ENCODE results near the gene PLXNA2.

The PLXNA2 gene

DNA sequence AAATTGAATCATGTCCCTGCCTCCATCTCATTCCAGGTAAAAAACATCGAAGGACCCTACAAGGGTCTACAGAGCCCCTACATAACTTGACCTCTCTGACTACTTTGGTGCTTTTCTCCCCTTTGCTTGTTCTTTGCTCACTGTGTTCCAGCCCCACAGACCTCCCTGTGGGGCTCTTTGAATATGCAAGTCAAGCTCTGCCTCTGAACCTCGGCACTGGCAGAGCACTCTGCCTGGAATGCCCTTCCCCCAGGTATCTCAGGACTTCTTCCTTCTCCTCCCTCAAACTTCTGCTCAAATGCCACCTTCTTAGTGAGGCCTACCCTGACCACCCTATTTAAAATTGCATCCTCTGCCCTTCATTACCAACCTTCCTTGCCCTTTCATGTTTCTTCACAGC, 245.5 kb downstream of the PLXNA2 start:
- DNase-seq (ENCODE audit: low read depth): no peak

- no peak for DNase-seq (ENCODE audit: low read depth)
Observed at GRCh38 chr1:207997486-207998268, 246.5 kb downstream of the PLXNA2 start.

DNA sequence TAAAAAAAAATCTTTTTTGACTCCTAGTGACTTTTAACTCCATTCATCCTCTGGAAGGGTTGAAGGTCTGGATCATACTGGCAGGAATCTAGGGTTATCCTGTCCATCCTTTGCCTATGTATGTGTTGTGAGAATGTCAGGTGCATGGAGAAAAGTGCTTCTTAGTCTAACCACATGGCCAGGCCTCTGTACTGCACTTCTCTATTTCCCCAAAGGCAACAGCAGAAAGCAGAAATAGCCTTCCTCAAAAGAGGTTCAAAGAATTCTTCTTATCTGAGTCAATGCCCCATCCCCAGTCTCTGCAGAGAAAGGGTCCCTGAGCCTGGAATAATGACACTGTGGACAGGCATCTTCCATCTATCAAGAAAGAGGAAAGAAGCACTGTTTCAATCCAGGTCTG, 247.5 kb downstream of the PLXNA2 start:
- DNase-seq (ENCODE audit: low read depth): no peak

- no peak for DNase-seq (ENCODE audit: low read depth)
Observed at GRCh38 chr1:207995576-207995975, 248.6 kb downstream of the PLXNA2 start.

DNA sequence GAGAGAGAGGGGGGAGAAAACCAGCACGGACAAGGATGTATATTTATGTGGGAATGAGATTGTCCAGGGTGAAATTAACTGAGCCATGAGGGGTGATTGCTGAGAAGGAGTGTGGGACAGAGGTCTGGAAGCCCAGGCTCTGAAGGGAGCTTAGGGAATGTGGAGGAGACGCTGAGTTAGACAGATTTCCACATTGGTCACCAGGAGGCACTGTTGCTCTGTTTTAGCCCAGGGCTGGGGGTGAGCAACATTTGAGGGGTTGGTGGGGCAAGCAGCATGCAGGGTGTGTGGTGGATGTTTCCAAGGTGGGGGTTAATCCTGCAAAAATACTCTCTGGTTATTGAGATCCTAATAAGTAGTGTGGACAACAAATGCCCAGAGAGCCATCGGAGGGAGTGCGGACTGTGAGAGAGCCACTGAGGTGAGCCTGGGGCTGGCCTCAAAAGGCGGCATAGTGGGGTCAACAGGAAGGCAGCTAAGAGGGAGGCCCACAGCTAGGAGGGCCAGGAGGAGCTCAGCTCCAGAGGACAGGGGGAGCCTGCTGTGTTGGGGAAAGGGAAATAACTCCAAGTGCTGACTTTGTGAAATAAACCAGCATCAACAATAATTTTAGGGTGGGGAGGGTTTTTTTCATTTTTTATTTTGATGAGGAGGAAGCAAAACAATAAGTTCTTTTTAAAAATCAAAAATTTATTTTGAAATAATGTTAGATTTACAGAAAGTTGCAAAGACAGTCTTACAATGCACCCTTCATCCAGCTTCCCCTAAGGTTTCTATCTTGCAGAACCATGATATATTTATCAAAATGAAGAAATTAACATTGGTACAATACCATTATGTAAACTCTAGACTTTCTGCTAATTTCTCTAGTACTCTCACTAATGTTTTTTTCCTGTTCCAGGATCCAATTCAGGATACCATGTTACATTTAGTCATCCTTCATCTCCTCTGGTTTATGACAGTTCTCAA, 250.4 kb downstream of the PLXNA2 start:
- DNase-seq (ENCODE audit: low read depth): no peak

DNA sequence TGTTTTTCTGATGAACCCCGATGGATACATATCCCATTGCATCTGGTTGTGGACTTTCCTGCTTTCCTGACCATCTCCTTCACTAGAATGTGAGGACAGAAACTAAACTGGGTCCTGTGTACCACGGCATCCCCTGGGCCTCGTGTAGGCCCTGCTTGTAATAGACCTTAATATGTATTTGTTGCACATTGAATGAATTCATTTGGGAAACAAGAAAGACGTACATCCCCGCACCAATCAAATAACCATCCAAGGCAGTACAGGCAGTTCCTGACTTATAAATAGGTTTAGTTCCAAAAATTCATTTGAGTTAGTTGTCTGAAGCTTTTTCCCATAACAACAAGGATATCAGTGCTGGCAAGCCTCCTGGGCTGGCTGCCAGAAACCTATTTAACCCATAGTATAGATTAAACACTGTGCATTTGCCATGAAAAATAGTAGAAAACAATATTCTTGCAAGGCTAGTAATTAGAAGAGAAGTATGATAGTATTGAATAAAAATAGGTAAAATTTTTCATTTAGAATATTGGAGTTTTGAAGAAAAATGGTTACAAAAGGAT, 251.4 kb downstream of the PLXNA2 start:
- DNase-seq (ENCODE audit: low read depth): no peak

- no peak for DNase-seq (ENCODE audit: low read depth)
Observed at GRCh38 chr1:207991583-207992026, 252.6 kb downstream of the PLXNA2 start.

DNA sequence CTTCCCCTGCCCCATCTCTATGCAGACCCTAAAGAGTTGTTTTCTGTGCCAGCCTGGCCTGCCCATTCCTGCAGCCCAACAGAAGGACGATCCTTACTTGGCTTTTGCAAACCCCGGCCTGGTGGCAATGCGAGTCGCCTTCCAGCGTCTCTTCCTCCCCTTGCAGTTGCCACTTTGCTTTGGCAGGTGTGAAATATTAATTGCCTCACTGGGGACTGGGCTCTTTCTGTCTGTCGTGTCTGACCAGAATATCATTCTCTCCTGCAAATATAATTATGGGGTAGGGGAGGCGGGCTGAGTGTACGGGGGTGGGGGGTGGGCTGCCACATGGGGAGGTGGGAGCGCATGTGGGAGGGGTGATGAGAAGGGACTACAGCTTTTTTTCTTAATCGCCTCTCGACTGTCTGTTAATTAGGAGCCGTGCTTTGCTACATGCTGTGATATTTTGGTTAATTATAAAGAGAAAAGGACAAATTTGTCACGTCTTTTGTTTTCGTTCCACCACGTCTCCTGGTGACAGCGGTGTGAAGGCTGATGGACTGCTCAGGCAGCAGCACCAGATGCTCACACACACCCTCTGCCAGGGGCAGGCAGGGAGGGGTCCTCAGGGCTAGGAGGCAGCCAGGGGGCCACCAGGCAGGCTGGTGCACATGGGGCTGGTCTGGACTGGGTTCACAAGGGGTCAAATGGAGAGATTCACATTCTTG, 253.2 kb downstream of the PLXNA2 start:
- no peak for DNase-seq (ENCODE audit: low read depth)

DNA sequence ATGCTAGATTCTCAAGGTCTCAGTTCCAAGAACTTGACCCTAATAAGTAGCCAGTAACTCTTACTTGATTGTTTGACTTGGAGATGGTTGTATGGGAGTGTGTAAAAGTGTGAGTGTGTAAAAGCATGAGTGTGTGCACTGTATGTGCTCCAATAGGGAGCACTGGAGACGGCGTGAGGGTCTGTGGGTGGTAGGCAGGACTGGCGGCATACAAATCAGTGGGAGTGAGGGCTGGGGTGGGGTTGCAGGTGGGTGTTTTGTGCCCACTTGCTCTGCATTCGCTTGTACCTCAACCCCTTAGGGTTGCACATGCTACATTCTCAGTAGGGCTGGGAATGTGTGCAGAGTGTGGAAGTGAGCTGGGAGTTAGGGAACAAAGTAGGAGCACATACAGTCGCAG, 253.7 kb downstream of the PLXNA2 start:
- no peak for DNase-seq (ENCODE audit: low read depth)

DNA sequence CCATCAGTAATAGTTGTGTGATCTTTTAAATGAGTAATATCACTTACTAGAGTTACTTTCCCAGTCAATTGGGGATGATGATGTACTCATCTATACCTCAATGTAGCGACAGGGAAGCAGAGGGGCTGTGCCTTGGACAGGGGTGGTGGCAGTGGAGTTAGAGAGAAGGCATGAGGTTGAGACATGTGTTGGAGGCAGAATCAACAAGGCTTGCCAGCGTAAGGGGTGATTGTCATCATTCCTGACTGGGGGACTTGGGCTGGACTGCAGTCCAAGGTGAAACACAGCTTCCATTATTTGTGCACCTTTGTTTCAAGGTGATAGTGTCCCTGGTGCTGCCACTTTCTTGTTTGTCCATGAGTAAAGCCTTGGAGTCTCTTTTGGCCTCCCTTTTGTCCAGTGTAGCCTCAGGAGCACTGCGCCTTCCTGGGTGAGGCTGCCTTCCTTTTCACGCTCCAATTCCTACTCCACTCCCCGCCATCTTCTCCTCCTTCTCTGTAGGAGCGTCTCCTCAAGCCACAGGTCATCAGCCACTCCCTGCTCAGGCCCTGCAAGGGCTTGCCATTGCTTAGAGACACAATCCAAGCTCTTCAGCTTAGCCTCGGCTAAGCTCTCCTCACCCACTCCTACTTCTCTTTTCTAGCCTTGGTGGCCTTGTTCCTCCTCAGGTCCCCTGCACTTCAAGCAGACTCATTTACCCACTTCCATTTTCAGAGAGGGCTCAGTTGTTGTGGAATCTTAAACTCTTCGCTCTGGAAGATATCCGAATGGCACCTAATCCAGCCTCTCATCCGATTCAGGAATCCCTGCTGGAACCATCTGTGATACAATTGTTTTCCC, 255.6 kb downstream of the PLXNA2 start:
- DNase-seq (ENCODE audit: low read depth): no peak

GRCh38 chr1:207987164-207987563, 257.0 kb downstream of the PLXNA2 start:
- no peak for DNase-seq (ENCODE audit: low read depth)

- no peak for DNase-seq (ENCODE audit: low read depth)
Observed at GRCh38 chr1:207985996-207986395, 258.2 kb downstream of the PLXNA2 start.

DNA sequence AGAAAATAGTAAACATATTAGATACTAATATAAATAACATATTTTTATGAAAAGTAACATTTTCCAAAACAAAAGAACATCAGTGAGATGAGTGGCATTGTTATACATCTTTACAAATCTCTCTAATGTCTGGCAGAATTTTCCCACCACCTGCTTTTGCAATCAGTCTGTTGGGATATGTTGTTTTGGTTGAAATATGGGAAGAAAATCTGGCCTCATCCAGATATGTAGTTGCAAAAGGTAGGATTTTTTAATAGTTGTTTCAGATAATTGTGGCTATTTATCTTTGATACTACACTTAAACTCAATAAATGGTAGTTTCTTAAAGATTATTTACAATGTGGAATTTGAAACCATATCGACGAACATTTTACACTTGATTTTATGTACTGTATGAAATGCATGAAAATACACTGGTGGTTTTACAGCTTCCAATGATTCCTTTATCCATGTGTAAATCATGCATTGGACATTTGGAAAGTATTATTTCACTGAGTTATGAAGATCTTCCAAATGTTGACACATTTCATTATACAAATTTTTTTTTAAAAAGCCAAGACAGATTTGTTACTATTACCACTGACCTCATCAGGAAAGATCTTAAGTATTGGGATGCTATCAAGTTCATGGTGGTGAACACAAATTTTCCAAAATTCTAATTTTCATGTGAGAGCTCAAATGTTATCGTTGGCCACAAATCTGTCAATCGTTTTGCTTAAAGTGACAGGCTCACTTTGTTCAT, 259.2 kb downstream of the PLXNA2 start:
- DNase-seq (ENCODE audit: low read depth): no peak

DNA sequence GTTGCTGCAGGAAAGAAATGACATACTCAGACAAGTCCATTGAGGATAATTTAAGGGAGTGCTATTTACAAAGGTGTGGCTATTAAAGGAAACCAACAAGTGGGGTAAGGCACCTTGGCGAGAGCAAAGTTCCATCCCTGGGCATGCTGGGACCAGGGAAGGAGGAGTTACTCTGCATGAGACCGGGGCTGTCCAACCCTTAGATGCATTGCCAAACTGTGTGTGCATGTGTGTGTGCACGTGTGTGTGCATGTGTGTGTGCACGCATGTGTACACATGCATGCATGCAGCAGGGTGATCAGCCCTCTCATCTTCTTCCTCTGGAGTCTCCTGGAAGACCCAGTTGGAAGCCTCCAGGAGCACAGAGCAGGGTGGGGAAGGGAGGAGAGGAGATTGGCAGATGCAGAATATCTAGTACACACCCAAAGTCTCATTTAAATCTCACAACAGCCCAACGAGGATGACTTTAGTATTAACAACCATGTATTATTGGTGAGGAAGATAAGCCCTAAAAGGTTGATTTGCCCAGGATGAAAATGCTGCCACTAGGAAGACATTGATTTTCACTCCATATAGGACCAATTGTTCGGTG, 261.0 kb downstream of the PLXNA2 start:
- no peak for DNase-seq (ENCODE audit: low read depth)

DNA sequence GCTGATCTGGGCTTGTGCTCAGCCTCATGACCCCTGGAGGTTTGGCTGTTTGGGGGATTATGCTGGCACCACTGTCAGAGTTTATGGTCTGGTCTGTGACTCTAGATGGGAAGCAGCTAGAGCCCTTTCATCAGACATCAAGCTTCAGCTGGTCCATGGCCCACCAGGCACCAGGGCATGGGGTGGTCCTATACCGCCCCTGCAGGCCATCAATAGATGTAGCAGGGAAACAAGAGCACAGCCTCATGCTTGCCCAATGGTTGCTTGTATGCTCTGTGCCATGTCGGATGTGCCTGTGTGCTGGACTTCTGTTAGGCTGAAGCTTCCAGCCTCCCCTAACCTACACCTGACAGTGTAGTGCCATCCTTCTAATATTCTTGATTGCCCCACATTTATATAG, 262.2 kb downstream of the PLXNA2 start:
- DNase-seq (ENCODE audit: low read depth): no peak

DNA sequence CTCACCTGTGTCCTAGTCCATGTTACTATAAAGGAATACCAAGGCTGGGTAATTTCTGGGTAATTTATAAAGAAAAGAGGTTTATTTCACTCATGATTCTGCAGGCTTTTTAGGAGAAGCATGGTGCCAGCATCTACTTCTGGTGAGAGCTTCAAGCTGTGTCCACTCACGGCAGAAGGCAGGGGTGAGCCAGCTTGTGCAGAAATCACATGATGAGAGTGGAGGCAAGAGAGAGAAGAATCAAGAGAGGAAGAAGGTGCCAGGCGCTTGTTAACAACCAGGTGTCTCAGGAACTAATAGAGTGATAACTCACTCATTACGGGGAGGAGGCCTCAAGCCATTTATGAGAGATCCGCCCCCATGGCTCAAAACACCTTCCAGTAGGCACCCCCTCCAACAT, 265.7 kb downstream of the PLXNA2 start:
- no peak for DNase-seq (ENCODE audit: low read depth)

GRCh38 chr1:207977876-207978275, 266.3 kb downstream of the PLXNA2 start:
- no peak for DNase-seq (ENCODE audit: low read depth)

- DNase-seq (ENCODE audit: low read depth): no peak
Observed at GRCh38 chr1:207973898-207974568, 270.2 kb downstream of the PLXNA2 start.

DNA sequence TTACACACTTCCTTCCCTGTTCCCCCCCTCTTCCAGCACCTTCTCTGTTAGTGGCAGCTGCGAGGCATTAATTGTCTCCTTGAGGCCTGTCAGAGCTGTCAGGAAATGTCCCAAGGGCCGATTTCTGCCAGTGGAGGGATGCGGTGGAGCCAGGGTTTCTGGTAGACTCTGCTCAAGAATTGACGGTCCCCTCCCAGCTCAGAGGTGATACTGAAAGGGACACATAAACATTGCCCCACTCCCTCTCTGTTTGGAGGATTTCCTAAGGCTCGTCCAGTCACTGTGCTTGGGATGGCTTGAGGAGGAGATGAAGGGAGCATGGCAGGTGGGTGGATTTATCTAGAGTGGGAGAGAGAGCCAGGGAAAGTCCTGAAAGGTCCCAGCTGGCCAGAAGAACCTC, 271.8 kb downstream of the PLXNA2 start:
- no peak for DNase-seq (ENCODE audit: low read depth)

All from T-helper 22 cell (primary cell).